ENCODE measurements around the gene MEN1.

The MEN1 gene

DNA sequence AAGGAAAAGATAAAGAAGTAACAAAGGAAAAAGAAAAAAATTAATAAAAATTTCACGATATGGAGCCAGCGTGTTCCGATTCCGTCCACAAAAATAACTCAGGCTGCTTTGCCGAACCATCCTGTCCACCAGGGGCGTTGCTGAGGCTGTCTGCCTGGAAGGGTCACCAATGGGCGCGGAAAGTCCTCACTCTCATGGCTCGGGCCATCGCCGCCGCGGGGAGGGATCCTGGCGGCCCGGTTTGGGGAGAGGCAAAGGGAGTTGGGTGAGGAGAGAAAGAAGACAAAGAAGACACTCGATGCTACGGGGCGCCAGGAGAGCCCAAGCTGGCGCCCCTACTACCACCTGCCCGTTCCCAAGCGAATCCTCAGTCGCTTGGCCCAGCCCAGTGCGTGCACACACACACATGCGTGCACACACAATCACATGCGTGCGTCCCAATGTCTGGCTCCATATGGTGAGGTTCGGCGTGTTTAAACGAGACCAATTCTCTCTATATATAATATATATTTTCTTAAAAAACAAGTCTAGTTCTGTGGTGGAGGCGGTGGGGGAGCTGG, 45.0 kb downstream of the MEN1 start:
- Histone ChIP-seq H3K9ac (ENCODE audit: low read length) (no peak overlapping the region), H3K4me3 (ENCODE audit: low read length) (no peak overlapping the region), H3K4me1 (ENCODE audit: control insufficient read depth, insufficient read depth, low read length) (peaks cover 3% of the 10 kb centered on the region), H3K27me3 (ENCODE audit: control insufficient read depth, insufficient read depth, low read length) (no peaks in the 10 kb centered on the region), H3K36me3 (ENCODE audit: control insufficient read depth, insufficient read depth, low read length) (peaks cover 52% of the 10 kb centered on the region), H3K9me3 (ENCODE audit: control insufficient read depth, low read length) (no peaks in the 10 kb centered on the region)

DNA sequence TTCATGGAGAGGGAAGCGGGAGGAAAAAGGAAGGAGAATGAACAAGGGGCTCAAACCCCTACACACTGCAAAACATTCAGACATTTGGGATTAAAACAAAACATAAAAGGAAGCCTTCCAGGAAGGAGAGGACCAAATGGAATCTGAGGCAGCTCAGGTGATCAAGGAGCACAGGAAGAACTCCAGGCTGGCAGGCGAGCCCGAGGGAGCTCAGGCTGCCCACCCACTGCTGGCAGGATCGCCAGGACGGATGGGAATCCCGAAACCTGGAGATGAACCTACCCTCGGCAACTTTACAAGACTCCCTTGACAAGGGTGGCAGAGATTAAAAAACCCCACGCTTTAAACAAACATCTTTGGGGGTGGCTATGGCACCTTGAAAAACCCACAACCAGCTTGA, 45.6 kb downstream of the MEN1 start:
- H3K9ac ChIP-seq (ENCODE audit: low read length) = no peak overlapping the region
- H3K4me1 ChIP-seq (ENCODE audit: control insufficient read depth, insufficient read depth, low read length) = peaks cover 3% of the 10 kb centered on the region
- H3K36me3 ChIP-seq (ENCODE audit: control insufficient read depth, insufficient read depth, low read length) = peaks cover 46% of the 10 kb centered on the region
- no peaks in the 10 kb centered on the region for H3K27me3 ChIP-seq (ENCODE audit: control insufficient read depth, insufficient read depth, low read length)
- no peaks in the 10 kb centered on the region for H3K9me3 ChIP-seq (ENCODE audit: control insufficient read depth, low read length)
- no peak overlapping the region for H3K4me3 ChIP-seq (ENCODE audit: low read length)

DNA sequence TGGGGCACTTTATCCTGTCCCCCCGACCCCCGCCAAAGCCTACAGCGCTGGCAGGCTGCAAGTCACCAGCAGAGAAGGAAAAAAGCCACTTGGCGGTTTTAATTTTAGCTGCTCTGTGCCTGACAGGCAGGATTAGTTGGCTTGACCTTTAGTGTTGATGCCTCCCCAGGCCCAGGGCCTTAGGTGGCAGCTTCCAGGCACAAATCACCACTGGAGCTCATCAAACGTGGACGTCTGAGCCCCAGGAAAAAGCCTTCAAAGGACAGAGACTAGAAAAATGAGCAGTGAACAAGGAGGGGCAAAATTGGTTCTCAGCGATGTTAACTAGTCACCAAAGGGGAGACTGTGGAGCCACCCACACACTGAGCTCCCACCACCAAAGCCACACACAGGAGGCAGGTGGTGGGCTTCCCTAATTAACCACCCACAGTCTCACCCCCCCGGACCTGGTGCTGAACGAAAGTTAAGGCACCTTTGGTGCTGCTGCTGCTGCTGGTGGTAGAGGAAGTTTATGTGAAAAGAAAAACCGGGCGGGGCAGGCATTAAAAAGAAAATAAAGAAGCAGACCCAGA, 46.2 kb downstream of the MEN1 start:
- Histone ChIP-seq H3K9ac (ENCODE audit: low read length) (no peak overlapping the region), H3K9me3 (ENCODE audit: control insufficient read depth, low read length) (no peaks in the 10 kb centered on the region), H3K36me3 (ENCODE audit: control insufficient read depth, insufficient read depth, low read length) (peaks cover 40% of the 10 kb centered on the region), H3K4me3 (ENCODE audit: low read length) (no peak overlapping the region), H3K4me1 (ENCODE audit: control insufficient read depth, insufficient read depth, low read length) (peaks cover 8% of the 10 kb centered on the region), H3K27me3 (ENCODE audit: control insufficient read depth, insufficient read depth, low read length) (no peaks in the 10 kb centered on the region)

DNA sequence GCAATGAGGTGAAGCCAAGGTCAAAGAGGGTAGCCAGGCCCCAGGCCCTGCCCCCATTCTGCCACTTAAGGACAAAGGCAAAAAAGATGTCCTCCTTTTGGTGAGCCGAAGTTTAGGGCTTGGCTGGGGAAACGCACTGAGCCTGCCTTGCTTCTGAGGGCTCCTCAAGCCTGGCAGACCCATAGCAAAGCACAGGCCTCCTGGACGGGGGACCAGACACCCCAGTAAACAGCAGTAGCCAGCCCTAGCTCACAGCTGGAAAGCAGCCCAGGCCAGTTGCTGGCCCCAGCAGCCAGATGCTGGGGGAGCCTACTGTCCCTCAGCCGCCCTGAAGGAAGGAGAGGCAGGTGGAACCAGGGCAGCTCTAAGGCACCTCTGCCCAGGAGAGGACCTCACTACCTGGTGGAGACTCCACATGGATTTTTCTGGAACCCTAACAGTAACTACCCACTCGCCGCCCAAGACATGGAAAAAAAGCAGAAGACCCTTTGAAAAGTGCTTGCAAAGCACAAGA, 46.8 kb downstream of the MEN1 start:
- peaks cover 34% of the 10 kb centered on the region for H3K36me3 ChIP-seq (ENCODE audit: control insufficient read depth, insufficient read depth, low read length)
- no peak overlapping the region for H3K4me3 ChIP-seq (ENCODE audit: low read length)
- H3K9ac ChIP-seq (ENCODE audit: low read length) = peak overlapping the region; percentile 25
- peaks cover 8% of the 10 kb centered on the region for H3K4me1 ChIP-seq (ENCODE audit: control insufficient read depth, insufficient read depth, low read length)
- H3K9me3 ChIP-seq (ENCODE audit: control insufficient read depth, low read length) = no peaks in the 10 kb centered on the region
- no peaks in the 10 kb centered on the region for H3K27me3 ChIP-seq (ENCODE audit: control insufficient read depth, insufficient read depth, low read length)

DNA sequence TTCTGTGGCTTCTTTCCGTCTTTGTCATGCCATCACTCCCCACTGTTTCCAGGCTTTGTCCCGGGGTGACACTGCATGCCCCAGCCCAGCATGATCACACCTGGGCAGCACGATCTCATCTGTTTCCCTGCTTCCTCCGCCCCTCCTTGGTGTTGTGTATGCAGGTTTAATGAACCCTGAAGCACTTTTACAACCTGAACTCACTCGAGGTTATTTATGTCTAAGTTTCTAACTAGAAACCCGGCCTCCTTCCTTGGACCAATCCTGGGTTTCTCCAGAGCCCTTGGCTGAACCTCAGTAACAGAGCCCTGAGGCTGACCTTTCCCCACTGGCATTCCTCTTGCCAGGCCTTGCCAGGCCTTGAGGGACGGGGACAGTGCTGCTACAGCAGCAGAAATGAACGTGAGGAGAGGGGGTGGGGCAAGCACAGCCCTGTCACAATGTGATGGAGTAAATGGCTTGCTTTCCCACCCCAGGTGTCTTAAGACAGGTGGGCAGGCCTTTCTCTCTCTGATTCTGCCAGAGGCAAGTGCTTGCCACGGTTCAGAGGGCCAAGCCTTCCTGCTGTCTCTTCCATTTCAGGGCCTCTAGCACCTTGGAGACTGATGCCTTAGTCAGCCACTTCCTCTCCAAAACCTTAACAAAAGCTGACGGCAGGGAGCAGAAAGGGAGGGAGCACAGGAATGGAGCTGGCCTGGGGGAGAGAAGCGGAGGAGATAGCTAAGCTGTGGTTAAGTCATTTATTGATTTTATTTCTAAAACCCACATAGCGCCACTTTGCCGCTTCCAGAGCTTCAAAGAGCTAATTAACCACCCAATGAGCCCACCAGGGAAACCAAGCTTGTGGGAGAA, 47.5 kb downstream of the MEN1 start:
- Histone ChIP-seq H3K4me3 (ENCODE audit: low read length) (no peak overlapping the region), H3K27me3 (ENCODE audit: control insufficient read depth, insufficient read depth, low read length) (no peaks in the 10 kb centered on the region), H3K36me3 (ENCODE audit: control insufficient read depth, insufficient read depth, low read length) (peaks cover 30% of the 10 kb centered on the region), H3K4me1 (ENCODE audit: control insufficient read depth, insufficient read depth, low read length) (peaks cover 8% of the 10 kb centered on the region), H3K9ac (ENCODE audit: low read length) (peak overlapping the region; percentile 25), H3K9me3 (ENCODE audit: control insufficient read depth, low read length) (no peaks in the 10 kb centered on the region)

DNA sequence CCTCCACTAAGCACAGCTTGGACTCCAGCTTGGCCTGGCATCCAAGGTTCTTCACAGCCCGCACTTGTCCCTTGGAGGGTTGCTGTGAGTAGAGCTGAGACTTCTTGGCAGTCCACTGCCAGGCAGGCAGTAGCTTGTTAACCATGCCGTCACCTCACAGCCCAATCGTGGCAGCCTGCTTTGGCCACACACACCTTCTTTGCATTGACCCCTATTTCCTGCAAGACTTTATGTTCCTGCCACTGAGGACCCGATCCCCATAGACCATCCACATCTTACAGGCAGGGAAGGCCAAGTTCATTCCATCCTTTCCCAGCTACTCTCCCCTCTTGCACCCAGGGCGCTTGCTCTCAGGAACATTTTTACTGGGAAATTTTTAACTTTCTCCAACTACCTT, 48.1 kb downstream of the MEN1 start:
- Histone ChIP-seq H3K36me3 (ENCODE audit: control insufficient read depth, insufficient read depth, low read length) (peaks cover 24% of the 10 kb centered on the region), H3K4me3 (ENCODE audit: low read length) (no peak overlapping the region), H3K27me3 (ENCODE audit: control insufficient read depth, insufficient read depth, low read length) (no peaks in the 10 kb centered on the region), H3K9ac (ENCODE audit: low read length) (no peak overlapping the region), H3K9me3 (ENCODE audit: control insufficient read depth, low read length) (no peaks in the 10 kb centered on the region), H3K4me1 (ENCODE audit: control insufficient read depth, insufficient read depth, low read length) (peaks cover 8% of the 10 kb centered on the region)

DNA sequence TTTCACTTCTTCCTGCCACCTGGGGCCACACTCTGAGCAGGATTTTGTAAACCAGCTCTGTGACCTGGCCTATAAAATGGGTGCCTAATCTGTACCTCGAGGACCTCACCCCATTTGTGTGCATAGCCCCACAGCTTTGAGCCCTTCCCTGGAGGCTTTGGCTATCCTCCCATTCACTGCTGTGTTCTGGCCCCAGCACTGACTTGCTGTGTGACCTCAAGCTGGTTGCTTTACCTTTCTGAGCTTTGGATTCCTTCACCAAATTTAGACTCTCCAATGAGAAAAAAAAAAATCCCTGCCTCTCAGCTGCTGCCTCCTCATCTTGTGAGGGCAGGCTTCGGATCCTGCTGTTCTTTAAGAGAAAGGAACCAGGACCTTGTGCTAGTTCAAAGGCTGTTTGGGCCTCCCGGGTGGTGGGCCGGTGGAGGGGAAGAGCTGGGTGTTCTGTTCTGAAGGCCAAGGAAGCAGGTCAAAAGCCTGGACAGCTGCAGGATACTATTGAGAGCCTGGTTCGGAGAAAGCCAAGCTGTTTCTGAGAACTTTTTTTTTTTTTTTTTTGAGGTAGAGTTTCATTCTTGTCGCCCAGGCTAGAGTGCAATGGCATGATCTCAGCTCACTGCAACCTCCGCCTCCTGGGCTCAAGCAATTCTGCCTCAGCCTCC, 49.5 kb downstream of the MEN1 start:
- no peak overlapping the region for H3K4me3 ChIP-seq (ENCODE audit: low read length)
- no peak overlapping the region for H3K9ac ChIP-seq (ENCODE audit: low read length)
- no peaks in the 10 kb centered on the region for H3K27me3 ChIP-seq (ENCODE audit: control insufficient read depth, insufficient read depth, low read length)
- peaks cover 20% of the 10 kb centered on the region for H3K36me3 ChIP-seq (ENCODE audit: control insufficient read depth, insufficient read depth, low read length)
- peaks cover 8% of the 10 kb centered on the region for H3K4me1 ChIP-seq (ENCODE audit: control insufficient read depth, insufficient read depth, low read length)
- no peaks in the 10 kb centered on the region for H3K9me3 ChIP-seq (ENCODE audit: control insufficient read depth, low read length)

DNA sequence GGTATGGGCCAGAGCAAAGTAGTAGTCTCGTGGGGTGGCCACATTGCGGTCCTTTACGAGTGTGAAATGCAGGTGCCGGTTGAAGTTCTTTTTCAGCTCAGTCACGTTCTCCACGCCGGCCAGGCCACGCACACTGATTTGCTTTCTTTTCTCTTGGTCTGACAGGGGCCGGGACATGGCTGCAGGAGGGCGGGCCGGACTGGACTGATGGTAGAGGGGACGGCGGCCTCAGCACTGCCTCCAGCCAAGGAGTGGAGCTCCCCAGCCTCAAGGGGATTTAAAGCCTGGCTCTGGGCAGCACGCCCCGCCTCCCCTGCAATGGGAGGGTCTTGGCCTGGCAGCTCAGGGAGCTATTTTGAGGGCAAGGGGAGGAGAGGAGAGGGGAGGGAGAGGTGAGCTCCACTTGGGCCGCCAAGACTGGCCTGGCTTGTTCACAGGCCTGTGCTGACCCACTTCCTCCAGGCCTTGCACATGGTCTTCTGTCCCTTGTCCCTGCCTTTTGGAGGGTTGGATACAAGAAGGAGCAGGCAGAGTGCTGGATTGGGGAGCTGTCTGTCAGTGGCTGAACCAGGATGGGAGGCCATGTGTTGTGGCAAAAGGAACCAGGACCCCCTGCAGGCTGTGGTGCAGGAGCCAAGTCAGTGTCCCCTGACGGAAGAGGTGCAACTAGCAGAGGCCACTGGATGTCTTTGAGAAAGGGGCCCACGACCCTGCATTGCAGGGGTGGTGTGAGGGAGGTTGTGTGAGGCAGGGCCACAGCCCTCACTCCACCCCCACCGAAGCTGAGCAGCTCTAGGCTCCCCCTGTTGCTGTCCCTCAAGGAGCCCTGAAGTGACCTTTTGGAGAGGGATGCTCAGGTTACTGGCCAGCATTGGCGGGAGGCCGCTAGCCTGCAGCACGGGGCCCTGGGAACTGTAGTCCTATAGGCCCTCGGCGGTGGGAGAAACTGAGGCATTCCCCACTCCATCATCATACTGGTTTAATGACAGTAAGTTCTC, 50.3 kb downstream of the MEN1 start, which contains the start of gene PYGM:
Gene PYGM (minus strand): TSS at position 253 of the 998 bp plus-strand sequence. CDS start 76 bp downstream, at position 177.
- no peak within 1 kb of the TSS for H3K4me3 ChIP-seq (ENCODE audit: low read length)
- peaks cover 20% of the 10 kb centered on the region for H3K36me3 ChIP-seq (ENCODE audit: control insufficient read depth, insufficient read depth, low read length)
- H3K9ac ChIP-seq (ENCODE audit: low read length) = no peak within 1 kb of the TSS
- H3K27me3 ChIP-seq (ENCODE audit: control insufficient read depth, insufficient read depth, low read length) = no peaks in the 10 kb centered on the region
- H3K4me1 ChIP-seq (ENCODE audit: control insufficient read depth, insufficient read depth, low read length) = peaks cover 8% of the 10 kb centered on the region
- H3K9me3 ChIP-seq (ENCODE audit: control insufficient read depth, low read length) = no peaks in the 10 kb centered on the region

DNA sequence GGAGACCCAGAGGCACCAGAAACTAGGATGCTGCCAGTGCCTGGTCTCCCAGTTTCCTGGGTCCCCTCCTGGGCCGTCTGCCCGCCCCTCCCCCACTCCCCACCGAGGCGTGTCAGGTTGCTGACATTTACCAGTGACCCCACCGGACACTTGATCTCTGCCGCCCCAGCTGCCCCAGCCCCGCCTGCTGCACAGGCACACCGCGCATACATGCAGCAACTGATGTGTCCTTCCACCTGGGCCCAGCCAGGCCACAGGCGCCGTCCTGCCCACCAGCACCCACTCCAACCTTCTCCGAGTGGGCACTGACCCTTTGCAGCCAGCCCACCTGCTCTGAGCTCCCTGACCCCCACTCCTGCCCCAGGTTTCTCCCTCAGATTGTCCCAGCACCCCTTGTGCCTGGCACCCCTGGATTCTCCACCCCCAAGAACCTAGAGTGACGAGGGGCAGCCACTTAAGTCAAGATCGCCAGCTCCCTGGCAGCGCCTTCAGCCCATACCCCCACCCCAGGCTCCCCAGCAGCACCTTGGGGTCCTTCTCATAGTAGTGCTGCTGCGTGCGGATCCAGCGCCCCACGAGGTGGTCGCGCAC, 51.1 kb downstream of the MEN1 start:
- H3K4me3 ChIP-seq (ENCODE audit: low read length) = no peak overlapping the region
- H3K9ac ChIP-seq (ENCODE audit: low read length) = no peak overlapping the region
- H3K9me3 ChIP-seq (ENCODE audit: control insufficient read depth, low read length) = no peaks in the 10 kb centered on the region
- no peaks in the 10 kb centered on the region for H3K27me3 ChIP-seq (ENCODE audit: control insufficient read depth, insufficient read depth, low read length)
- peaks cover 8% of the 10 kb centered on the region for H3K4me1 ChIP-seq (ENCODE audit: control insufficient read depth, insufficient read depth, low read length)
- peaks cover 12% of the 10 kb centered on the region for H3K36me3 ChIP-seq (ENCODE audit: control insufficient read depth, insufficient read depth, low read length)

DNA sequence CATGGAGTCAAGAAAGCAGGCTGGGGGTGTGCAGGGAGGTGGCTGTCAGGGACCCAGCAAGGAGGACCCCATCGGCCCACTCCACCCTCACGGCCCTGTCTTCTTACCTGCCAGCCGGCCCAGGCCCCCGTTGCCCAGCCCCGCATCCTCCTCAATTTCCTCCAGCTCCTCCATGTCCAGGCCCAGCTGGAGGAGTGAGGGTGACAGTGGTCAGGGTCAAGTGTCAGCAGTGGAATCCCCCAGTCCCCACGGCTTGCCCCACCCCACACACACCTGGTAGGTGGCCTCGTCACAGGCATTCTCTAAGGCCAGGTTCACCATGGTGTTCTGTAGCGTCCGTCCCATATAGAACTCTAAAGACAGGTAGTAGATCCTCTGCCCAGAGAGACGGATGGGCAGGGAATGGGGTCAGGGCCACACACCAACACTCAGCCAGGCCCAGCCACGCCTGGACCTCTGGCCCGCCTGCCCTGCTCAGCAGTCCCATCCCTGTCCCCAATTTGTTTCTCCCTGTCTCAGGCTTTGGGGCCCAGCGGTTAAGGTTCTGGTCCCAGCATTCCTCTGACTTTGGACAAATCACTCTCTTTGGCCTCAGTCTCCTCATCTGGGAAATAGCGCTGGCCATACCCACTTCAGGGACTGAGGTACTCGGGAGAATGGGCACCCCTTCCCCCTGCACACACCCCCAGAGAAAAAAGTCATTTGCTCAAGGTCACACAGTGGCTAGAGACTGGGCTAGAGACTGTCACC, 51.8 kb downstream of the MEN1 start:
- Histone ChIP-seq H3K36me3 (ENCODE audit: control insufficient read depth, insufficient read depth, low read length) (peaks cover 6% of the 10 kb centered on the region), H3K9ac (ENCODE audit: low read length) (no peak overlapping the region), H3K27me3 (ENCODE audit: control insufficient read depth, insufficient read depth, low read length) (no peaks in the 10 kb centered on the region), H3K9me3 (ENCODE audit: control insufficient read depth, low read length) (no peaks in the 10 kb centered on the region), H3K4me3 (ENCODE audit: low read length) (no peak overlapping the region), H3K4me1 (ENCODE audit: control insufficient read depth, insufficient read depth, low read length) (peaks cover 5% of the 10 kb centered on the region)

Data from mucosa of stomach (tissue), 1 donor.